ENCODE data around the gene IFT122.

IFT122 gene

GRCh38 chr3:129563332-129563731 is 123.3 kb downstream of the IFT122 start:
- TF ChIP-seq EZH2 (IDR thresholded peaks at IDR 0.05; ENCODE audit: borderline replicate concordance, low read length) (no peak), CTCF (IDR thresholded peaks at IDR 0.05; ENCODE audit: low read length) (no peak)
- Histone ChIP-seq H3K79me2 (ENCODE audit: insufficient read depth, low read length) (no peaks in the 10 kb centered on the region), H3K36me3 (ENCODE audit: insufficient read depth, low read length) (no peaks in the 10 kb centered on the region), H3K27me3 (ENCODE audit: insufficient read depth, low read length) (no peaks in the 10 kb centered on the region; the same call in 1 of the 2 replicates), H3K9ac (ENCODE audit: low read length) (no peak overlapping the region), H3K27ac (ENCODE audit: low read depth, low read length, poor library complexity, severe bottlenecking) (no peak overlapping the region), H3K4me3 (ENCODE audit: low read depth, low read length, poor library complexity, severe bottlenecking) (no peak overlapping the region), H3K4me1 (ENCODE audit: insufficient read depth, low read length, severe bottlenecking) (peaks cover 15% of the 10 kb centered on the region), H3K9me2 (ENCODE audit: low read depth, low read length) (no peaks in the 10 kb centered on the region), H3K9me3 (ENCODE audit: low read length) (no peaks in the 10 kb centered on the region), H3K4me2 (ENCODE audit: low read length) (no peak overlapping the region), H4K20me1 (ENCODE audit: insufficient read depth, low read length) (no peaks in the 10 kb centered on the region), H3F3A (ENCODE audit: insufficient read depth, low read length) (no peaks in the 10 kb centered on the region), H2AFZ (ENCODE audit: low read length) (no peak overlapping the region)

DNA sequence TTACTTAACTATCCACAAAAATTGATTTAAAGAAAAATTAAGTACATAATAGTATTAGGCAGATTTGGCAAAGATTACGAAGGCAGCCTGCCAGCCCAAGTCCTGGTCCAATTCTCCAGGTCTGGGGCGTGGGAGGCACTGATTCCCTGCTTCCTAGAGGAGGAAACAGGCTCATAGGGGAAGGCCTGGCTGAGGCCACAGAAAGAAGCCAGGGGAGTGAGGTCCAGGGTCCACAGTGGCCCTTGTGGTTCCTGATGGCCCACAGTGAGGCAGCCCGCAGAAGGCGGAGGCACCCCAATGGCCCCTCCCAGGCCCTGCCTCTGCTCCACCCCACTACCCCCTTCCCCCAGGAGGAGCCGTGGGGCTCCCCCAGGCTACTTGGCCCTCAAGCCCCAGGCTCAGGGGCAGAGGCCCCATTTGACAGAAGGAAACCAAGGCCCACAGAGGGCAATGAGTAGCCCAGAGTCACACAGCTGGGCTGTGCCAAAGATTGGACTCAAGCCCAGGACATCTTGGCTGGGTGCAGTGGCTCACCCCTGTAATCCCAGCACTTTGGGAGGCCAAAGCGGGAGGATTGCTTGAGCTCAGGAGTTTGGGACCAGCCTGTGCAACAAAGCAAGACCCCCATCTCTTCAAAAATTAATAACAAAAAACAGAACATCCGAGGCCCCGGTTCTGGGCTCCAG is 124.0 kb downstream of the IFT122 start:
- Histone ChIP-seq H3K9me2 (ENCODE audit: low read depth, low read length) (no peaks in the 10 kb centered on the region), H3K4me1 (ENCODE audit: insufficient read depth, low read length, severe bottlenecking) (peaks cover 9% of the 10 kb centered on the region), H3K27ac (ENCODE audit: low read depth, low read length, poor library complexity, severe bottlenecking) (no peak overlapping the region), H2AFZ (ENCODE audit: low read length) (no peak overlapping the region), H3K79me2 (ENCODE audit: insufficient read depth, low read length) (no peaks in the 10 kb centered on the region), H3K9ac (ENCODE audit: low read length) (no peak overlapping the region), H3K36me3 (ENCODE audit: insufficient read depth, low read length) (no peaks in the 10 kb centered on the region), H3K4me2 (ENCODE audit: low read length) (no peak overlapping the region), H3F3A (ENCODE audit: insufficient read depth, low read length) (no peaks in the 10 kb centered on the region), H3K9me3 (ENCODE audit: low read length) (no peaks in the 10 kb centered on the region), H3K27me3 (ENCODE audit: insufficient read depth, low read length) (no peaks in the 10 kb centered on the region; the same call in 1 of the 2 replicates), H3K4me3 (ENCODE audit: low read depth, low read length, poor library complexity, severe bottlenecking) (no peak overlapping the region), H4K20me1 (ENCODE audit: insufficient read depth, low read length) (no peaks in the 10 kb centered on the region)
- TF ChIP-seq CTCF (IDR thresholded peaks at IDR 0.05; ENCODE audit: low read length): no peak
- TF ChIP-seq EZH2 (IDR thresholded peaks at IDR 0.05; ENCODE audit: borderline replicate concordance, low read length): no peak

DNA sequence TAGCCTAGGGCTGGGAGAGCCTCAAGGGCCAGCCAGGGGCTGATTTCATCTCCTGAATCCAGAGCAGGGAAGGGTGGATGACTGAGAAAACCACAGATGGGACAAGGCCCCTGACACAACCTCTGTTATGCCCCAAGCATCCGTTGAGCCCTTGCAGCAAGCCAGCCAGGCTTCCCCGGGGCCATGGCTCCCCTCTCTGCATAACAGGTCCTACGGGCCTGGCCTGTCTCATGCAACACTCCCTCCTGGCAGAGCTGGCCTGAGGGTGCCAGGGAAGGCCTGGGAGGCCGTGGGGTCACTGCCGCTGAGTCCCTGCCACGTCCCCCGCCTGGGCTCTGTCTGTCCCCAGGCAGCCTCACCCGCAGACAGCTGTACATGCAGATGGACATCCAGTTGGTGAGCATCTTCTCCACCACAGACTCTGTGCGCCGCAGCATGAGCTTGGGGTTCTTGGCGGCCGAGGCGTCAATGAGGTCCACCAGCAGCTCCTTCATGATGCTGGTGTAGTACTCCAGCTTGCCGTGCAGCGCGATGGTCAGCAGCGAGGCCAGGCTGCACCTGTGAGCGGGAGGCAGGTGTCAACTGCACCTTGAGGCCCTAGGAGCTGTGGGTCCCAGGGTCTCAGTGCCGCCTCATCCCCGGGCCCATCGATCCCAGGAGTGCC is 125.1 kb downstream of the IFT122 start:
- TF ChIP-seq CTCF (IDR thresholded peaks at IDR 0.05; ENCODE audit: low read length) (no peak), EZH2 (IDR thresholded peaks at IDR 0.05; ENCODE audit: borderline replicate concordance, low read length) (no peak)
- Histone ChIP-seq H3K9ac (ENCODE audit: low read length) (no peak overlapping the region), H4K20me1 (ENCODE audit: insufficient read depth, low read length) (no peaks in the 10 kb centered on the region), H3K36me3 (ENCODE audit: insufficient read depth, low read length) (no peaks in the 10 kb centered on the region), H3F3A (ENCODE audit: insufficient read depth, low read length) (no peaks in the 10 kb centered on the region), H3K9me3 (ENCODE audit: low read length) (no peaks in the 10 kb centered on the region), H2AFZ (ENCODE audit: low read length) (no peak overlapping the region), H3K27ac (ENCODE audit: low read depth, low read length, poor library complexity, severe bottlenecking) (no peak overlapping the region), H3K9me2 (ENCODE audit: low read depth, low read length) (no peaks in the 10 kb centered on the region), H3K4me1 (ENCODE audit: insufficient read depth, low read length, severe bottlenecking) (no peaks in the 10 kb centered on the region), H3K79me2 (ENCODE audit: insufficient read depth, low read length) (no peaks in the 10 kb centered on the region), H3K27me3 (ENCODE audit: insufficient read depth, low read length) (peaks cover 4% of the 10 kb centered on the region; the same call in 1 of the 2 replicates), H3K4me2 (ENCODE audit: low read length) (no peak overlapping the region), H3K4me3 (ENCODE audit: low read depth, low read length, poor library complexity, severe bottlenecking) (no peak overlapping the region)
